Measurements from ENCODE around the gene CRHR1.

The CRHR1 gene

GRCh38 chr17:45775148-45775547 is 9.0 kb upstream of the CRHR1 start:
- FAIRE-seq (no peak), DNase-seq (ENCODE audit: insufficient read length, low spot score) (no peak)
- TF ChIP-seq PAX5 (IDR thresholded peaks at IDR 0.05; ENCODE audit: insufficient read depth, low read length, severe bottlenecking) = no peak
- TF ChIP-seq POU2F2 (IDR thresholded peaks at IDR 0.05; ENCODE audit: low read depth, low read length) = no peak
- no peak for TF ChIP-seq TAF1 (IDR thresholded peaks at IDR 0.05; ENCODE audit: low read depth, low read length)
- no peak for TF ChIP-seq POLR2A (IDR thresholded peaks at IDR 0.05; ENCODE audit: low read depth, low read length)
- no peak for TF ChIP-seq SPI1 (IDR thresholded peaks at IDR 0.05; ENCODE audit: low read depth, low read length)
- TF ChIP-seq POLR2AphosphoS5 (IDR thresholded peaks at IDR 0.05; ENCODE audit: low read depth, low read length) = no peak

GRCh38 chr17:45775576-45776011 is 8.5 kb upstream of the CRHR1 start:
- TF ChIP-seq POLR2AphosphoS5 (IDR thresholded peaks at IDR 0.05; ENCODE audit: low read depth, low read length) (no peak), TAF1 (IDR thresholded peaks at IDR 0.05; ENCODE audit: low read depth, low read length) (no peak), SPI1 (IDR thresholded peaks at IDR 0.05; ENCODE audit: low read depth, low read length) (no peak), PAX5 (IDR thresholded peaks at IDR 0.05; ENCODE audit: insufficient read depth, low read length, severe bottlenecking) (no peak), POLR2A (IDR thresholded peaks at IDR 0.05; ENCODE audit: low read depth, low read length) (no peak), POU2F2 (IDR thresholded peaks at IDR 0.05; ENCODE audit: low read depth, low read length) (no peak)
- FAIRE-seq (no peak), DNase-seq (ENCODE audit: insufficient read length, low spot score) (no peak)

GRCh38 chr17:45776896-45777295 is 7.2 kb upstream of the CRHR1 start:
- no peak for FAIRE-seq
- TF ChIP-seq POLR2AphosphoS5 (IDR thresholded peaks at IDR 0.05; ENCODE audit: low read depth, low read length) = no peak
- no peak for TF ChIP-seq SPI1 (IDR thresholded peaks at IDR 0.05; ENCODE audit: low read depth, low read length)
- TF ChIP-seq POU2F2 (IDR thresholded peaks at IDR 0.05; ENCODE audit: low read depth, low read length) = no peak
- TF ChIP-seq PAX5 (IDR thresholded peaks at IDR 0.05; ENCODE audit: insufficient read depth, low read length, severe bottlenecking) = no peak
- TF ChIP-seq TAF1 (IDR thresholded peaks at IDR 0.05; ENCODE audit: low read depth, low read length) = no peak
- no peak for TF ChIP-seq POLR2A (IDR thresholded peaks at IDR 0.05; ENCODE audit: low read depth, low read length)
- DNase-seq (ENCODE audit: insufficient read length, low spot score) = no peak

GRCh38 chr17:45777388-45777787 is 6.7 kb upstream of the CRHR1 start:
- TF ChIP-seq POLR2A (IDR thresholded peaks at IDR 0.05; ENCODE audit: low read depth, low read length) (no peak), PAX5 (IDR thresholded peaks at IDR 0.05; ENCODE audit: insufficient read depth, low read length, severe bottlenecking) (no peak), POU2F2 (IDR thresholded peaks at IDR 0.05; ENCODE audit: low read depth, low read length) (no peak), TAF1 (IDR thresholded peaks at IDR 0.05; ENCODE audit: low read depth, low read length) (no peak), POLR2AphosphoS5 (IDR thresholded peaks at IDR 0.05; ENCODE audit: low read depth, low read length) (no peak), SPI1 (IDR thresholded peaks at IDR 0.05; ENCODE audit: low read depth, low read length) (no peak)
- DNase-seq (ENCODE audit: insufficient read length, low spot score) (no peak), FAIRE-seq (no peak)

- FAIRE-seq = no peak
- no peak for TF ChIP-seq POLR2AphosphoS5 (IDR thresholded peaks at IDR 0.05; ENCODE audit: low read depth, low read length)
- no peak for TF ChIP-seq PAX5 (IDR thresholded peaks at IDR 0.05; ENCODE audit: insufficient read depth, low read length, severe bottlenecking)
- no peak for TF ChIP-seq POLR2A (IDR thresholded peaks at IDR 0.05; ENCODE audit: low read depth, low read length)
- no peak for TF ChIP-seq SPI1 (IDR thresholded peaks at IDR 0.05; ENCODE audit: low read depth, low read length)
- TF ChIP-seq POU2F2 (IDR thresholded peaks at IDR 0.05; ENCODE audit: low read depth, low read length) = no peak
- TF ChIP-seq TAF1 (IDR thresholded peaks at IDR 0.05; ENCODE audit: low read depth, low read length) = no peak
- DNase-seq (ENCODE audit: insufficient read length, low spot score) = no peak
These were observed 3.2 kb upstream of the CRHR1 start for GRCh38 chr17:45780921-45781320.

GRCh38 chr17:45782889-45783592 is 1.1 kb upstream of the CRHR1 start:
- no peak for TF ChIP-seq SPI1 (IDR thresholded peaks at IDR 0.05; ENCODE audit: low read depth, low read length)
- no peak for TF ChIP-seq POLR2AphosphoS5 (IDR thresholded peaks at IDR 0.05; ENCODE audit: low read depth, low read length)
- TF ChIP-seq POU2F2 (IDR thresholded peaks at IDR 0.05; ENCODE audit: low read depth, low read length) = no peak
- no peak for TF ChIP-seq TAF1 (IDR thresholded peaks at IDR 0.05; ENCODE audit: low read depth, low read length)
- TF ChIP-seq POLR2A (IDR thresholded peaks at IDR 0.05; ENCODE audit: low read depth, low read length) = no peak
- no peak for TF ChIP-seq PAX5 (IDR thresholded peaks at IDR 0.05; ENCODE audit: insufficient read depth, low read length, severe bottlenecking)
- peak; percentile 49 for DNase-seq (ENCODE audit: insufficient read length, low spot score)
- no peak for FAIRE-seq

- peak; percentile 32 for DNase-seq (ENCODE audit: insufficient read length, low spot score)
- FAIRE-seq = peak; percentile 43
- TF ChIP-seq POLR2AphosphoS5 (IDR thresholded peaks at IDR 0.05; ENCODE audit: low read depth, low read length) (no peak), TAF1 (IDR thresholded peaks at IDR 0.05; ENCODE audit: low read depth, low read length) (no peak), PAX5 (IDR thresholded peaks at IDR 0.05; ENCODE audit: insufficient read depth, low read length, severe bottlenecking) (no peak), SPI1 (IDR thresholded peaks at IDR 0.05; ENCODE audit: low read depth, low read length) (no peak), POLR2A (IDR thresholded peaks at IDR 0.05; ENCODE audit: low read depth, low read length) (no peak), POU2F2 (IDR thresholded peaks at IDR 0.05; ENCODE audit: low read depth, low read length) (no peak)
These were observed 377 bp upstream of the CRHR1 start for GRCh38 chr17:45783593-45784292.

GRCh38 chr17:45784741-45785479 is 790 bp downstream of the CRHR1 start:
- FAIRE-seq (no peak), DNase-seq (ENCODE audit: insufficient read length, low spot score) (peak; percentile 57)
- TF ChIP-seq POU2F2 (IDR thresholded peaks at IDR 0.05; ENCODE audit: low read depth, low read length) = no peak
- TF ChIP-seq TAF1 (IDR thresholded peaks at IDR 0.05; ENCODE audit: low read depth, low read length) = no peak
- TF ChIP-seq POLR2AphosphoS5 (IDR thresholded peaks at IDR 0.05; ENCODE audit: low read depth, low read length) = no peak
- no peak for TF ChIP-seq SPI1 (IDR thresholded peaks at IDR 0.05; ENCODE audit: low read depth, low read length)
- TF ChIP-seq PAX5 (IDR thresholded peaks at IDR 0.05; ENCODE audit: insufficient read depth, low read length, severe bottlenecking) = no peak
- no peak for TF ChIP-seq POLR2A (IDR thresholded peaks at IDR 0.05; ENCODE audit: low read depth, low read length)
